Upper lobe of right lung (tissue), 1 donor: ENCODE measurements around the gene PCDHGC4. TPM values are rescaled to one million over a fixed set of nuclear protein-coding genes. Genes with fewer than 3 reads are reported as not detected.

Source experiments
- ATAC-seq: fragments of 200-7000 bp; cut with Tn5 transposase; one replicate; pipeline ENCODE4 v1.9.1; 2020; ENCODE audit warnings: mild to moderate bottlenecking, moderate library complexity
- DNase-seq: peaks from one replicate; pipeline ENCODE4 v3.0.0-alpha.2; 2020
- H3K27ac ChIP-seq: fragments of 200-600 bp; one replicate; pipeline ENCODE4 v1.8.0; 2022
- H3K27me3 ChIP-seq: fragments of 200-600 bp; one replicate; pipeline ENCODE4 v1.8.0; 2022; ENCODE audit warnings: mild to moderate bottlenecking
- H3K36me3 ChIP-seq: fragments of 200-600 bp; one replicate; pipeline ENCODE4 v1.8.0; 2022
- H3K4me1 ChIP-seq: fragments of 200-600 bp; one replicate; pipeline ENCODE4 v1.8.0; 2022
- H3K4me3 ChIP-seq: fragments of 200-600 bp; one replicate; pipeline ENCODE4 v1.8.0; 2022; ENCODE audit warnings: mild to moderate bottlenecking
- H3K9me3 ChIP-seq: fragments of 200-600 bp; one replicate; pipeline ENCODE4 v1.8.0; 2022
- intact Hi-C: fragments of 100-400 bp; cut with DNase I; formaldehyde crosslinking; loops from one replicate; pipeline ENCODE4 v1.11.0; 2022
- total RNA-seq: library from RNA; stranded (reverse); fragmentation: NEBNext Ultra II Directional; extraction: Animal tissue kit (Norgen Biotek cat#: 25700); gene quantifications from one replicate; pipeline ENCODE4 v1.2.1, GENCODE V29; 2021
- TF ChIP-seq, protein P1 (sequence below): fragments of 200-600 bp; IDR thresholded peaks from one replicate; pipeline ENCODE4 v1.8.0; 2022; ENCODE audit warnings: antibody characterized with exemption
- donor health status: DM: no; HTN: yes; CAD: no; lungs with severe emphysema.

PCDHGC4 gene
- total RNA-seq, 1 donor from 2014 or later = 1.8 TPM

DNA sequence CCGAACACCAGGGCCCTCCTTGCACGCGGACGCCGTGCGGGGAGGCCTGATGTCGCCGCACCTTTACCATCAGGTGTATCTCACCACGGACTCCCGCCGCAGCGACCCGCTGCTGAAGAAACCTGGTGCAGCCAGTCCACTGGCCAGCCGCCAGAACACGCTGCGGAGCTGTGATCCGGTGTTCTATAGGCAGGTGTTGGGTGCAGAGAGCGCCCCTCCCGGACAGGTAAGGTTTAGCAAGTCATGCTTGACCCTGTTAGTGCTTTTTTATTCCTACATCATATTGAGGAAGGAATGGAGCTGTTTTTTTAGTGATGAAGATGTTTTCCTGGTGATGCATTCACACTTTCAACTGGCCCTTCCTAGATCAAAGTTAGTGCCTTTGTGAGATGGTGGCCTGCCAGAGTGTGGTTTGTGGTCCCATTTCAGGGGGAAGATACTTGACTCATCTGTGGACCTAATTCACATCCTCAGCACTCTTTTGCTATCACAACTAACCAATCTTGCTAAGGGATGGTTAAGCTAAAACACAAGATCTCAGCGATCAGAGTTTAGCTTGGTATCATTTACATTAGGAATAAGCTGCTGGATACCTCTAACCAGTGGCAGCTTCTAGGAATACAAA, 6.4 kb upstream of the PCDHGC4 start:
- Histone ChIP-seq H3K9me3 (no peaks in the 10 kb centered on the region), H3K27ac (no peak overlapping the region), H3K36me3 (no peaks in the 10 kb centered on the region), H3K4me1 (peaks cover 28% of the 10 kb centered on the region), H3K27me3 (peaks cover 6% of the 10 kb centered on the region), H3K4me3 (peak overlapping the region; percentile 64)
- peak; percentile 68 for ATAC-seq
- TF ChIP-seq, protein P1, sequence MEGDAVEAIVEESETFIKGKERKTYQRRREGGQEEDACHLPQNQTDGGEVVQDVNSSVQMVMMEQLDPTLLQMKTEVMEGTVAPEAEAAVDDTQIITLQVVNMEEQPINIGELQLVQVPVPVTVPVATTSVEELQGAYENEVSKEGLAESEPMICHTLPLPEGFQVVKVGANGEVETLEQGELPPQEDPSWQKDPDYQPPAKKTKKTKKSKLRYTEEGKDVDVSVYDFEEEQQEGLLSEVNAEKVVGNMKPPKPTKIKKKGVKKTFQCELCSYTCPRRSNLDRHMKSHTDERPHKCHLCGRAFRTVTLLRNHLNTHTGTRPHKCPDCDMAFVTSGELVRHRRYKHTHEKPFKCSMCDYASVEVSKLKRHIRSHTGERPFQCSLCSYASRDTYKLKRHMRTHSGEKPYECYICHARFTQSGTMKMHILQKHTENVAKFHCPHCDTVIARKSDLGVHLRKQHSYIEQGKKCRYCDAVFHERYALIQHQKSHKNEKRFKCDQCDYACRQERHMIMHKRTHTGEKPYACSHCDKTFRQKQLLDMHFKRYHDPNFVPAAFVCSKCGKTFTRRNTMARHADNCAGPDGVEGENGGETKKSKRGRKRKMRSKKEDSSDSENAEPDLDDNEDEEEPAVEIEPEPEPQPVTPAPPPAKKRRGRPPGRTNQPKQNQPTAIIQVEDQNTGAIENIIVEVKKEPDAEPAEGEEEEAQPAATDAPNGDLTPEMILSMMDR = peak; percentile 46
- intact Hi-C loops = no loop called here
- DNase-seq = peak; percentile 91

- no peak for ATAC-seq
- Histone ChIP-seq H3K27me3 (peaks cover 9% of the 10 kb centered on the region), H3K27ac (no peak overlapping the region), H3K4me3 (peak overlapping the region; percentile 64), H3K9me3 (no peaks in the 10 kb centered on the region), H3K36me3 (no peaks in the 10 kb centered on the region), H3K4me1 (peaks cover 36% of the 10 kb centered on the region)
- intact Hi-C loops = no loop called here
- DNase-seq = no peak
- TF ChIP-seq, protein P1 = no peak
Observed at GRCh38 chr5:141479776-141480175, 5.1 kb upstream of the PCDHGC4 start.

DNA sequence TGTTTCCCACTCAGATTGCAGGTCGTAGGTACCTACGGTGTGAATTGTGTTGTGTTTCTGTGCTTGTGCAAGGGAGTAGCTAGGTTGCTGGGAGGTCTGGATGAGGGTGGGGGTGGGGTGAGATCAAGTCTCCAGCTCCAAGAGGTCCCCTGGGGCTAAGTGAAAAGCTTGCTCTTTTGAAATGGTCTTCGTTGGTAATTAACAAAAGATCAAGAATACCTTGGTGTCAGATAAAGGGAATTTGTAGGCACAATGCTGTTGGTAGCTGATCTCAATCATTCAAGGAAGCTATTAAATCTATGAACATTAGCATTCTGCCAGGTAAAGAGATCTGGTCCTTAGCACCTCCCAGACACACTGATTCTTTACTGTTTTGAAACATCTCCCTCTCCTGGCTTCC, 928 bp upstream of the PCDHGC4 start:
- Histone ChIP-seq H3K4me1 (peaks cover 18% of the 10 kb centered on the region), H3K9me3 (no peaks in the 10 kb centered on the region), H3K27me3 (peaks cover 5% of the 10 kb centered on the region), H3K27ac (no peak overlapping the region), H3K4me3 (peak overlapping the region; percentile 33), H3K36me3 (peaks cover 4% of the 10 kb centered on the region)
- DNase-seq (no peak), ATAC-seq (no peak)
- intact Hi-C loops = no loop called here
- TF ChIP-seq, protein P1 = no peak

GRCh38 chr5:141484310-141484640, 555 bp upstream of the PCDHGC4 start:
- H3K27ac ChIP-seq = no peak overlapping the region
- intact Hi-C loops = no loop called here
- no peaks in the 10 kb centered on the region for H3K9me3 ChIP-seq
- H3K27me3 ChIP-seq = peaks cover 5% of the 10 kb centered on the region
- DNase-seq (no peak), ATAC-seq (no peak)
- H3K4me1 ChIP-seq = peaks cover 18% of the 10 kb centered on the region
- TF ChIP-seq, protein P1 = no peak
- peaks cover 4% of the 10 kb centered on the region for H3K36me3 ChIP-seq
- peak overlapping the region; percentile 33 for H3K4me3 ChIP-seq

DNA sequence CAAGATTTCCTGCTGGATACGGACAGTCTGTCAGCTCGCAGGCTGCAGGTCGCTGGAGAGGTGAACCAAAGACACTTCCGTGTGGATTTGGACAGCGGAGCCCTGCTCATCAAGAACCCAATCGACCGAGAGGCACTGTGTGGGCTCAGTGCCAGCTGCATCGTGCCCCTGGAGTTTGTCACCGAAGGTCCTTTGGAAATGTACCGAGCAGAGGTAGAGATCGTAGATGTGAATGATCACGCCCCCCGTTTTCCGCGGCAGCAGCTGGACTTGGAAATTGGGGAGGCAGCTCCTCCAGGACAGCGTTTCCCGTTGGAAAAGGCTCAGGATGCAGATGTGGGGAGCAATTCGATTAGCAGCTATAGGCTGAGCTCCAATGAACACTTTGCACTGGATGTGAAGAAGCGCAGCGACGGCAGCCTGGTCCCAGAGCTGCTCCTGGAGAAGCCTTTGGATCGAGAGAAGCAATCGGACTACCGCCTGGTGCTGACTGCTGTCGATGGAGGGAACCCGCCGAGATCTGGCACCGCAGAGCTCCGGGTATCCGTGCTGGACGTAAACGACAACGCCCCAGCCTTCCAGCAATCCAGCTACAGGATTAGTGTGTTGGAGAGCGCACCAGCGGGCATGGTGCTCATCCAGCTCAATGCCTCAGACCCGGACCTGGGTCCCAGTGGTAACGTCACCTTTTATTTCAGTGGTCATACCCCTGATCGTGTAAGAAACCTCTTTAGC, 658 bp downstream of the PCDHGC4 start:
- Histone ChIP-seq H3K4me1 (peaks cover 18% of the 10 kb centered on the region), H3K27ac (no peak overlapping the region), H3K9me3 (no peaks in the 10 kb centered on the region), H3K36me3 (peaks cover 4% of the 10 kb centered on the region), H3K27me3 (peaks cover 5% of the 10 kb centered on the region), H3K4me3 (peak overlapping the region; percentile 33)
- intact Hi-C loops = no loop called here
- TF ChIP-seq, protein P1 = no peak
- no peak for ATAC-seq
- DNase-seq = no peak
